ENCODE measurements around the gene LMNTD2. TPM values are rescaled to one million over a fixed set of nuclear protein-coding genes. Genes with fewer than 3 reads are reported as not detected.

Gene LMNTD2
- total RNA-seq, 1 experiment from 2014 or later = 1.4 TPM

DNA sequence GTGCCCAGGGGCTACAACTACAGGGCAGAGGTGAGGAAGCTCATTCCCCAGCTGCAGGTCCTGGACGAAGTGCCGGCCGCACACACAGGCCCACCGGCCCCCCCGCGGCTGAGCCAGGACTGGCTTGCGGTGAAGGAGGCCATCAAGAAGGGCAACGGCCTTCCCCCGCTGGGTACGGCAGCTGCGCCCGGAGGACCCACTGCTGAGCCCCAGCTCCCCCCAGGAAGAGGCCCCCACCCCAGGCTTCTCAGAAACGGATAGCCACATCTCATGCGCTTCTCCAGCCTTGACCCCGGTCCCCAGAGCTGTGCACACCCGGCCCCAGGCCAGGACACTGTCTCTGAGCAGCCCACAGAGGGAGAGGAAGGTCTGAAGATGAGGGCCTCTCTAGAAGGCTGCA, 9.4 kb downstream of the LMNTD2 start:
- Histone ChIP-seq H3K4me3 (ENCODE audit: low read length) (no peak overlapping the region), H3K9me3 (ENCODE audit: low read length) (no peaks in the 10 kb centered on the region), H4K20me1 (ENCODE audit: low read length) (no peaks in the 10 kb centered on the region), H3K36me3 (ENCODE audit: low read depth, low read length) (no peaks in the 10 kb centered on the region), H3K4me1 (ENCODE audit: insufficient read depth, low read length) (no peaks in the 10 kb centered on the region), H3K27ac (ENCODE audit: low read length) (no peak overlapping the region), H3K27me3 (ENCODE audit: low read length) (peaks cover 6% of the 10 kb centered on the region; the same call in 1 of the 2 replicates), H3K9me2 (replicated peaks; ENCODE audit: low read length) (no peaks in the 10 kb centered on the region), H3K4me2 (ENCODE audit: low read length) (no peak overlapping the region), H3F3A (ENCODE audit: low read length, unreplicated experiment) (no peaks in the 10 kb centered on the region), H3K9ac (ENCODE audit: low read length) (no peak overlapping the region), H2AFZ (ENCODE audit: low read length) (no peak overlapping the region), H3K79me2 (ENCODE audit: low read length) (no peaks in the 10 kb centered on the region)
- POLR2A ChIA-PET (ENCODE audit: unreplicated experiment) = no interaction called here
- no peak for DNase-seq
- no peak for TF ChIP-seq EZH2 (IDR thresholded peaks at IDR 0.05; ENCODE audit: low read length, unreplicated experiment)
- TF ChIP-seq CTCF (conservative IDR thresholded peaks at IDR 0.05; ENCODE audit: low read depth, low read length) = no peak
- CTCF ChIA-PET = no interaction called here
- no peak for ATAC-seq
- BruUV-seq (replicated peaks) = no TSS peak
- intact Hi-C loops (cut with micrococcal nuclease) = no loop called here

- H3K27me3 ChIP-seq (ENCODE audit: low read length) = peaks cover 6% of the 10 kb centered on the region; the same call in 1 of the 2 replicates
- no peaks in the 10 kb centered on the region for H3F3A ChIP-seq (ENCODE audit: low read length, unreplicated experiment)
- H3K4me3 ChIP-seq (ENCODE audit: low read length) = no peak overlapping the region
- H2AFZ ChIP-seq (ENCODE audit: low read length) = no peak overlapping the region
- DNase-seq (no peak), ATAC-seq (no peak)
- no peaks in the 10 kb centered on the region for H4K20me1 ChIP-seq (ENCODE audit: low read length)
- intact Hi-C loops (cut with micrococcal nuclease) = no loop called here
- BruUV-seq (replicated peaks) = no TSS peak
- no peak overlapping the region for H3K4me2 ChIP-seq (ENCODE audit: low read length)
- H3K9me2 ChIP-seq (replicated peaks; ENCODE audit: low read length) = no peaks in the 10 kb centered on the region
- H3K4me1 ChIP-seq (ENCODE audit: insufficient read depth, low read length) = no peaks in the 10 kb centered on the region
- TF ChIP-seq CTCF (conservative IDR thresholded peaks at IDR 0.05; ENCODE audit: low read depth, low read length) (no peak), EZH2 (IDR thresholded peaks at IDR 0.05; ENCODE audit: low read length, unreplicated experiment) (no peak), EZH2phosphoT487 (IDR thresholded peaks at IDR 0.05; ENCODE audit: borderline replicate concordance, low read length) (no peak)
- CTCF ChIA-PET = no interaction called here
- no peak overlapping the region for H3K9ac ChIP-seq (ENCODE audit: low read length)
- POLR2A ChIA-PET (ENCODE audit: unreplicated experiment) = no interaction called here
- H3K9me3 ChIP-seq (ENCODE audit: low read length) = no peaks in the 10 kb centered on the region
- no peak overlapping the region for H3K27ac ChIP-seq (ENCODE audit: low read length)
- H3K36me3 ChIP-seq (ENCODE audit: low read depth, low read length) = no peaks in the 10 kb centered on the region
- H3K79me2 ChIP-seq (ENCODE audit: low read length) = no peaks in the 10 kb centered on the region
Measured at GRCh38 chr11:550746-551085, 9.8 kb downstream of the LMNTD2 start.

GRCh38 chr11:550021-550745, 10.4 kb downstream of the LMNTD2 start:
- ChIA-PET POLR2A (ENCODE audit: unreplicated experiment) (no interaction called here), CTCF (no interaction called here)
- H3K36me3 ChIP-seq (ENCODE audit: low read depth, low read length) = no peaks in the 10 kb centered on the region
- DNase-seq (no peak), ATAC-seq (no peak)
- no peak overlapping the region for H2AFZ ChIP-seq (ENCODE audit: low read length)
- no peaks in the 10 kb centered on the region for H3F3A ChIP-seq (ENCODE audit: low read length, unreplicated experiment)
- BruUV-seq (replicated peaks) = no TSS peak
- no peaks in the 10 kb centered on the region for H3K79me2 ChIP-seq (ENCODE audit: low read length)
- no peak overlapping the region for H3K4me3 ChIP-seq (ENCODE audit: low read length)
- no peak overlapping the region for H3K27ac ChIP-seq (ENCODE audit: low read length)
- H3K9ac ChIP-seq (ENCODE audit: low read length) = no peak overlapping the region
- intact Hi-C loops (cut with micrococcal nuclease) = no loop called here
- H3K4me2 ChIP-seq (ENCODE audit: low read length) = no peak overlapping the region
- no peaks in the 10 kb centered on the region for H3K4me1 ChIP-seq (ENCODE audit: insufficient read depth, low read length)
- H3K9me3 ChIP-seq (ENCODE audit: low read length) = no peaks in the 10 kb centered on the region
- peaks cover under 1% of the 10 kb centered on the region; the same call in 1 of the 2 replicates for H3K27me3 ChIP-seq (ENCODE audit: low read length)
- no peaks in the 10 kb centered on the region for H4K20me1 ChIP-seq (ENCODE audit: low read length)
- no peaks in the 10 kb centered on the region for H3K9me2 ChIP-seq (replicated peaks; ENCODE audit: low read length)
- TF ChIP-seq CTCF (conservative IDR thresholded peaks at IDR 0.05; ENCODE audit: low read depth, low read length) (no peak), EZH2 (IDR thresholded peaks at IDR 0.05; ENCODE audit: low read length, unreplicated experiment) (no peak), EZH2phosphoT487 (IDR thresholded peaks at IDR 0.05; ENCODE audit: borderline replicate concordance, low read length) (no peak)
